SK-N-SH treated with all-trans-retinoic acid at 6 μM for 48 hours (cell line): ENCODE data around the gene OTUD5.
A peak's percentile ranks its signal among the peaks of the same experiment; 100 is the strongest.

Source experiments
- ATAC-seq: fragments of 200-7000 bp; cut with Tn5 transposase; 3 replicates; pipeline ENCODE4 v1.9.1; 2020; ENCODE audit warnings: mild to moderate bottlenecking, moderate library complexity
- ARNTL ChIP-seq: fragments of 450-650 bp; formaldehyde crosslinking; IDR thresholded peaks from 2 replicates; pipeline ENCODE4 v1.5.0; 2020; ENCODE audit warnings: low read depth, mild to moderate bottlenecking, moderate library complexity, borderline replicate concordance
- BACH2 ChIP-seq: fragments of 250-450 bp; sonication (Bioruptor Pico); IDR thresholded peaks from 2 replicates; pipeline ENCODE4 v1.9.0; 2021; ENCODE audit warnings: mild to moderate bottlenecking, borderline replicate concordance
- CSRNP3 ChIP-seq: fragments of 250-450 bp; sonication (Bioruptor Pico); IDR thresholded peaks from 2 replicates; pipeline ENCODE4 v1.5.1; 2021; ENCODE audit warnings: mild to moderate bottlenecking, moderate library complexity
- ESRRG ChIP-seq: fragments of 250-450 bp; sonication (Bioruptor Pico); IDR thresholded peaks from 2 replicates; pipeline ENCODE4 v1.6.1; 2021; ENCODE audit warnings: mild to moderate bottlenecking
- GLIS3 ChIP-seq: fragments of 250-450 bp; sonication (Bioruptor Pico); IDR thresholded peaks from 2 replicates; pipeline ENCODE4 v1.5.0; 2020; ENCODE audit warnings: mild to moderate bottlenecking, moderate library complexity
- OSR1 ChIP-seq: fragments of 250-450 bp; sonication (Bioruptor Pico); IDR thresholded peaks from 2 replicates; pipeline ENCODE4 v1.8.0; 2022; ENCODE audit warnings: moderate library complexity, mild to moderate bottlenecking, inconsistent platforms
- PATZ1 ChIP-seq: fragments of 250-450 bp; sonication (Bioruptor Pico); IDR thresholded peaks from 2 replicates; pipeline ENCODE4 v1.8.0; 2020; ENCODE audit warnings: mild to moderate bottlenecking, moderate library complexity, borderline replicate concordance
- POU6F1 ChIP-seq: fragments of 250-450 bp; sonication (Bioruptor Pico); IDR thresholded peaks from 2 replicates; pipeline ENCODE4 v1.8.0; 2021; ENCODE audit warnings: low read depth, mild to moderate bottlenecking, moderate library complexity, borderline replicate concordance
- PPARA ChIP-seq: fragments of 250-450 bp; sonication (Bioruptor Pico); IDR thresholded peaks from 2 replicates; pipeline ENCODE4 v1.5.0; 2020; ENCODE audit warnings: mild to moderate bottlenecking, borderline replicate concordance
- RARB ChIP-seq: fragments of 250-450 bp; sonication (Bioruptor Pico); IDR thresholded peaks from 2 replicates; pipeline ENCODE4 v1.8.0; 2021; ENCODE audit warnings: mild to moderate bottlenecking, moderate library complexity
- SNAI2 ChIP-seq: fragments of 250-450 bp; sonication (Bioruptor Pico); IDR thresholded peaks from 2 replicates; pipeline ENCODE4 v1.5.0; 2020; ENCODE audit warnings: mild to moderate bottlenecking, moderate library complexity
- TOX ChIP-seq: fragments of 250-450 bp; sonication (Bioruptor Pico); IDR thresholded peaks from 2 replicates; pipeline ENCODE4 v1.8.0; 2021; ENCODE audit warnings: mild to moderate bottlenecking, moderate library complexity, borderline replicate concordance
- TSHZ2 ChIP-seq: fragments of 250-450 bp; sonication (Bioruptor Pico); IDR thresholded peaks from 2 replicates; pipeline ENCODE4 v1.5.0; 2020; ENCODE audit warnings: mild to moderate bottlenecking, moderate library complexity
- ZFP3 ChIP-seq: fragments of 250-450 bp; sonication (Bioruptor Pico); IDR thresholded peaks from 2 replicates; pipeline ENCODE4 v1.5.0; 2020; ENCODE audit warnings: mild to moderate bottlenecking, moderate library complexity
- ZFP30 ChIP-seq: fragments of 450-650 bp; formaldehyde crosslinking; IDR thresholded peaks from 2 replicates; pipeline ENCODE4 v1.5.0; 2022; ENCODE audit warnings: mild to moderate bottlenecking, moderate library complexity
- ZNF8 ChIP-seq: fragments of 450-650 bp; formaldehyde crosslinking; IDR thresholded peaks from 2 replicates; pipeline ENCODE4 v1.5.0; 2020; ENCODE audit warnings: mild to moderate bottlenecking, moderate library complexity
- TF ChIP-seq, protein P1 (sequence below): fragments of 250-450 bp; sonication (Bioruptor Pico); IDR thresholded peaks from 2 replicates; pipeline ENCODE4 v1.5.1; 2020; ENCODE audit warnings: low read depth, mild to moderate bottlenecking, moderate library complexity

OTUD5 gene

DNA sequence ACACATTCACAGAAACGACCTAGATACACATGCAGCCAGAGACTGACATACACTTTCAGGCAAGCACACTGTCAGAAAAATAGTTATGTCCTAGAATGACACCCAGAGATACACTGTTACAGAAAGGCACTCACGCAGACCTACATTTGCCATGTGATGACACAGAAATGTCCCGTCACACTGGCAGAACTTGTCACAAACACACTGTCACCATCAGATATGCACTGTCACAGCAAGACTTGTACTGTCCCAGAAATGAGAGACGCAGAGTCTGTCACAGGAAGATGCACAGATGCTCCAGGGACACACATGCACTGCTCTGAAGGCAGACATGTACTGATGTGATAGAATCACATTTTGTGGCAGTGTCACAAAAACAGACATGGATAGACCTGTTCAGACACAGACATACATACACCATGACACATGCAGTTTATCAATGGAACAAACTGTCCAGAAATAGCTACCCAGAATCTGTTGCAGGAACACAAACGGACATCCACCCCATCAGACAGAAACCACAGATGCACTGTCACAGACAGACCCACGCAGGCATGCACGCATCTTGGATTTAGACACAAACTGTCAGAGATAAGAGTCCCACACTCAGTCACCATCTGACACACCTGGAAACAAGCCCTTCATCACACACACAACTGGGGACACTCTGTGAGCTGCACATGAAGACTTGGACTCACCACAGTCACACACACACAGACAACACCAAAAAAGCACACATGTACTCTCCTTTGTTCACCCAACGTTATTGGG is 37.3 kb downstream of the OTUD5 start:
- no peak for ATAC-seq
- TF ChIP-seq POU6F1 (CRISPR knock-in tag) (no peak), OSR1 (CRISPR knock-in tag) (no peak), ARNTL (CRISPR knock-in tag) (no peak)
- TF ChIP-seq, all 23 proteins: peak for 0

- no peak for TF ChIP-seq SNAI2
- no peak for TF ChIP-seq ARNTL (CRISPR knock-in tag)
- no peak for TF ChIP-seq BACH2
- no peak for TF ChIP-seq ZFP30 (CRISPR knock-in tag)
- no peak for TF ChIP-seq PPARA (CRISPR knock-in tag)
- TF ChIP-seq OSR1 (CRISPR knock-in tag) = no peak
- no peak for TF ChIP-seq TOX
- no peak for TF ChIP-seq TSHZ2 (CRISPR knock-in tag)
Observed at GRCh38 chrX:48919360-48919841, 38.0 kb downstream of the OTUD5 start.

GRCh38 chrX:48918643-48919340 is 38.6 kb downstream of the OTUD5 start, which contains the start of gene PIM2:
TSS of gene PIM2 (minus strand) at chrX:48919024. CDS start at chrX:48918834, 190 bp downstream.
- TF ChIP-seq OSR1 (CRISPR knock-in tag) = no peak
- TF ChIP-seq GLIS3 = no peak
- peak; percentile 46; the same call in 1 of the 2 replicates for TF ChIP-seq CSRNP3
- no peak for TF ChIP-seq TOX
- TF ChIP-seq ZFP3 (CRISPR knock-in tag) = no peak
- peak; percentile 88 for ATAC-seq

More at GRCh38 chrX:48919360-48919841, 38.0 kb downstream of the OTUD5 start:
- ATAC-seq = peak; percentile 44

- ATAC-seq = no peak; the same call in 2 of the 3 replicates
- TF ChIP-seq ESRRG (no peak), ZNF8 (CRISPR knock-in tag) (no peak), ZFP30 (CRISPR knock-in tag) (no peak), CSRNP3 (no peak), RARB (no peak), PATZ1 (CRISPR knock-in tag) (no peak)
- TF ChIP-seq, protein P1, sequence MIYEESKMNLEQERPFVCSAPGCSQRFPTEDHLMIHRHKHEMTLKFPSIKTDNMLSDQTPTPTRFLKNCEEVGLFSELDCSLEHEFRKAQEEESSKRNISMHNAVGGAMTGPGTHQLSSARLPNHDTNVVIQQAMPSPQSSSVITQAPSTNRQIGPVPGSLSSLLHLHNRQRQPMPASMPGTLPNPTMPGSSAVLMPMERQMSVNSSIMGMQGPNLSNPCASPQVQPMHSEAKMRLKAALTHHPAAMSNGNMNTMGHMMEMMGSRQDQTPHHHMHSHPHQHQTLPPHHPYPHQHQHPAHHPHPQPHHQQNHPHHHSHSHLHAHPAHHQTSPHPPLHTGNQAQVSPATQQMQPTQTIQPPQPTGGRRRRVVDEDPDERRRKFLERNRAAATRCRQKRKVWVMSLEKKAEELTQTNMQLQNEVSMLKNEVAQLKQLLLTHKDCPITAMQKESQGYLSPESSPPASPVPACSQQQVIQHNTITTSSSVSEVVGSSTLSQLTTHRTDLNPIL (CRISPR knock-in tag) = no peak
Observed at GRCh38 chrX:48918301-48918642, 39.1 kb downstream of the OTUD5 start.
